Measurements from ENCODE around the gene ALPK1. TPM values are rescaled to one million over a fixed set of nuclear protein-coding genes. Genes with fewer than 3 reads are reported as not detected.

Gene ALPK1
- total and polyA plus RNA-seq, 2 experiments from 2014 or later = 0.10 to 0.49 TPM

DNA sequence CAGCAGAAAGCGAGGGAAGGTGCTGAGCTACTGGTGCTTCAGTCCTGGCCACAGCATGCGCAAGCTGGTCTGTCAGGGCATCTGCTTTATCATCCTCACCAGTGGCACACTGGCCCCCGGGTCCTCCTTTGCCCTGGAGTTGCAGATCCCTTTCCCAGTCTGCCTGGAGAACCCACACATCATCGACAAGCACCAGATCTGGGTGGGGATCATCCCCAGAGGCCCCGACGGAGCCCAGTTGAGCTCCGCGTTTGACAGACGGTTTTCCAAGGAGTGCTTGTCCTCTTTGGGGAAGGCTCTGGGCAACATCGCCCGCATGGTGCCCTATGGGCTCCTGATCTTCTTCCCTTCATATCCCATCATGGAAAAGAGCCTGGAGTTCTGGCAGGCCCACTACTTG, 60.3 kb downstream of the ALPK1 start:
- H3K36me3 Mint-ChIP-seq (ENCODE audit: low read depth) = peaks cover 9% of the 10 kb centered on the region
- no peak for ATAC-seq

More for the DNA sequence above, 60.3 kb downstream of the ALPK1 start:
- Histone ChIP-seq H2AFZ (no peak overlapping the region), H3K4me1 (ENCODE audit: insufficient read depth) (peaks cover 11% of the 10 kb centered on the region), H3K9me2 (ENCODE audit: insufficient read depth) (0 out of 2 replicates have a peak, but pooled peaks cover 6% of the 10 kb centered on the region), H3K27me3 (ENCODE audit: insufficient read depth) (no peaks in the 10 kb centered on the region), H3K4me3 (no peak overlapping the region), H3K79me2 (replicated peaks; ENCODE audit: insufficient read depth) (no peaks in the 10 kb centered on the region), H3K27ac (ENCODE audit: low read depth) (no peak overlapping the region), H4K20me1 (replicated peaks; ENCODE audit: insufficient read depth) (no peaks in the 10 kb centered on the region), H3F3A (replicated peaks; ENCODE audit: low read depth) (no peaks in the 10 kb centered on the region), H3K36me3 (ENCODE audit: insufficient read depth) (no peaks in the 10 kb centered on the region), H3K4me2 (no peak overlapping the region)
- Mint-ChIP-seq H3K27me3 (ENCODE audit: insufficient read depth, low read depth, poor library complexity) (peaks cover 19% of the 10 kb centered on the region), H3K4me1 (peaks cover 14% of the 10 kb centered on the region), H3K9me3 (peaks cover 23% of the 10 kb centered on the region), H3K27ac (no peak overlapping the region), H3K4me3 (no peak overlapping the region)
- TF ChIP-seq STAT1 (IDR thresholded peaks at IDR 0.05; ENCODE audit: unreplicated experiment) = no peak
- no peak for TF ChIP-seq ZNF114 (CRISPR knock-in tag; IDR thresholded peaks at IDR 0.05)
- TF ChIP-seq EZH2phosphoT487 (IDR thresholded peaks at IDR 0.05; ENCODE audit: unreplicated experiment) = no peak
- no peak for TF ChIP-seq ZNF331 (CRISPR knock-in tag; IDR thresholded peaks at IDR 0.05; ENCODE audit: low read depth)
- TF ChIP-seq, protein P1, sequence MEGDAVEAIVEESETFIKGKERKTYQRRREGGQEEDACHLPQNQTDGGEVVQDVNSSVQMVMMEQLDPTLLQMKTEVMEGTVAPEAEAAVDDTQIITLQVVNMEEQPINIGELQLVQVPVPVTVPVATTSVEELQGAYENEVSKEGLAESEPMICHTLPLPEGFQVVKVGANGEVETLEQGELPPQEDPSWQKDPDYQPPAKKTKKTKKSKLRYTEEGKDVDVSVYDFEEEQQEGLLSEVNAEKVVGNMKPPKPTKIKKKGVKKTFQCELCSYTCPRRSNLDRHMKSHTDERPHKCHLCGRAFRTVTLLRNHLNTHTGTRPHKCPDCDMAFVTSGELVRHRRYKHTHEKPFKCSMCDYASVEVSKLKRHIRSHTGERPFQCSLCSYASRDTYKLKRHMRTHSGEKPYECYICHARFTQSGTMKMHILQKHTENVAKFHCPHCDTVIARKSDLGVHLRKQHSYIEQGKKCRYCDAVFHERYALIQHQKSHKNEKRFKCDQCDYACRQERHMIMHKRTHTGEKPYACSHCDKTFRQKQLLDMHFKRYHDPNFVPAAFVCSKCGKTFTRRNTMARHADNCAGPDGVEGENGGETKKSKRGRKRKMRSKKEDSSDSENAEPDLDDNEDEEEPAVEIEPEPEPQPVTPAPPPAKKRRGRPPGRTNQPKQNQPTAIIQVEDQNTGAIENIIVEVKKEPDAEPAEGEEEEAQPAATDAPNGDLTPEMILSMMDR (conservative IDR thresholded peaks at IDR 0.05; ENCODE audit: low read depth in 2 of 2) = no peak
- no peak for TF ChIP-seq NANOG (IDR thresholded peaks at IDR 0.05; ENCODE audit: borderline replicate concordance)
- no peak for TF ChIP-seq CREB1 (CRISPR knock-in tag; IDR thresholded peaks at IDR 0.05; ENCODE audit: low read depth)
- TF ChIP-seq, protein P2, sequence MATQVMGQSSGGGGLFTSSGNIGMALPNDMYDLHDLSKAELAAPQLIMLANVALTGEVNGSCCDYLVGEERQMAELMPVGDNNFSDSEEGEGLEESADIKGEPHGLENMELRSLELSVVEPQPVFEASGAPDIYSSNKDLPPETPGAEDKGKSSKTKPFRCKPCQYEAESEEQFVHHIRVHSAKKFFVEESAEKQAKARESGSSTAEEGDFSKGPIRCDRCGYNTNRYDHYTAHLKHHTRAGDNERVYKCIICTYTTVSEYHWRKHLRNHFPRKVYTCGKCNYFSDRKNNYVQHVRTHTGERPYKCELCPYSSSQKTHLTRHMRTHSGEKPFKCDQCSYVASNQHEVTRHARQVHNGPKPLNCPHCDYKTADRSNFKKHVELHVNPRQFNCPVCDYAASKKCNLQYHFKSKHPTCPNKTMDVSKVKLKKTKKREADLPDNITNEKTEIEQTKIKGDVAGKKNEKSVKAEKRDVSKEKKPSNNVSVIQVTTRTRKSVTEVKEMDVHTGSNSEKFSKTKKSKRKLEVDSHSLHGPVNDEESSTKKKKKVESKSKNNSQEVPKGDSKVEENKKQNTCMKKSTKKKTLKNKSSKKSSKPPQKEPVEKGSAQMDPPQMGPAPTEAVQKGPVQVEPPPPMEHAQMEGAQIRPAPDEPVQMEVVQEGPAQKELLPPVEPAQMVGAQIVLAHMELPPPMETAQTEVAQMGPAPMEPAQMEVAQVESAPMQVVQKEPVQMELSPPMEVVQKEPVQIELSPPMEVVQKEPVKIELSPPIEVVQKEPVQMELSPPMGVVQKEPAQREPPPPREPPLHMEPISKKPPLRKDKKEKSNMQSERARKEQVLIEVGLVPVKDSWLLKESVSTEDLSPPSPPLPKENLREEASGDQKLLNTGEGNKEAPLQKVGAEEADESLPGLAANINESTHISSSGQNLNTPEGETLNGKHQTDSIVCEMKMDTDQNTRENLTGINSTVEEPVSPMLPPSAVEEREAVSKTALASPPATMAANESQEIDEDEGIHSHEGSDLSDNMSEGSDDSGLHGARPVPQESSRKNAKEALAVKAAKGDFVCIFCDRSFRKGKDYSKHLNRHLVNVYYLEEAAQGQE (IDR thresholded peaks at IDR 0.05; ENCODE audit: unreplicated experiment) = no peak
- TF ChIP-seq JUNB (IDR thresholded peaks at IDR 0.05; ENCODE audit: unreplicated experiment) = no peak
- no peak for TF ChIP-seq POLR2AphosphoS5 (IDR thresholded peaks at IDR 0.05; ENCODE audit: low read depth)
- no peak for TF ChIP-seq EZH2 (IDR thresholded peaks at IDR 0.05; ENCODE audit: low read depth, unreplicated experiment)
- TF ChIP-seq, protein P3, sequence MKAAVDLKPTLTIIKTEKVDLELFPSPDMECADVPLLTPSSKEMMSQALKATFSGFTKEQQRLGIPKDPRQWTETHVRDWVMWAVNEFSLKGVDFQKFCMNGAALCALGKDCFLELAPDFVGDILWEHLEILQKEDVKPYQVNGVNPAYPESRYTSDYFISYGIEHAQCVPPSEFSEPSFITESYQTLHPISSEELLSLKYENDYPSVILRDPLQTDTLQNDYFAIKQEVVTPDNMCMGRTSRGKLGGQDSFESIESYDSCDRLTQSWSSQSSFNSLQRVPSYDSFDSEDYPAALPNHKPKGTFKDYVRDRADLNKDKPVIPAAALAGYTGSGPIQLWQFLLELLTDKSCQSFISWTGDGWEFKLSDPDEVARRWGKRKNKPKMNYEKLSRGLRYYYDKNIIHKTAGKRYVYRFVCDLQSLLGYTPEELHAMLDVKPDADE (IDR thresholded peaks at IDR 0.05) = no peak
- TF ChIP-seq, protein P4, sequence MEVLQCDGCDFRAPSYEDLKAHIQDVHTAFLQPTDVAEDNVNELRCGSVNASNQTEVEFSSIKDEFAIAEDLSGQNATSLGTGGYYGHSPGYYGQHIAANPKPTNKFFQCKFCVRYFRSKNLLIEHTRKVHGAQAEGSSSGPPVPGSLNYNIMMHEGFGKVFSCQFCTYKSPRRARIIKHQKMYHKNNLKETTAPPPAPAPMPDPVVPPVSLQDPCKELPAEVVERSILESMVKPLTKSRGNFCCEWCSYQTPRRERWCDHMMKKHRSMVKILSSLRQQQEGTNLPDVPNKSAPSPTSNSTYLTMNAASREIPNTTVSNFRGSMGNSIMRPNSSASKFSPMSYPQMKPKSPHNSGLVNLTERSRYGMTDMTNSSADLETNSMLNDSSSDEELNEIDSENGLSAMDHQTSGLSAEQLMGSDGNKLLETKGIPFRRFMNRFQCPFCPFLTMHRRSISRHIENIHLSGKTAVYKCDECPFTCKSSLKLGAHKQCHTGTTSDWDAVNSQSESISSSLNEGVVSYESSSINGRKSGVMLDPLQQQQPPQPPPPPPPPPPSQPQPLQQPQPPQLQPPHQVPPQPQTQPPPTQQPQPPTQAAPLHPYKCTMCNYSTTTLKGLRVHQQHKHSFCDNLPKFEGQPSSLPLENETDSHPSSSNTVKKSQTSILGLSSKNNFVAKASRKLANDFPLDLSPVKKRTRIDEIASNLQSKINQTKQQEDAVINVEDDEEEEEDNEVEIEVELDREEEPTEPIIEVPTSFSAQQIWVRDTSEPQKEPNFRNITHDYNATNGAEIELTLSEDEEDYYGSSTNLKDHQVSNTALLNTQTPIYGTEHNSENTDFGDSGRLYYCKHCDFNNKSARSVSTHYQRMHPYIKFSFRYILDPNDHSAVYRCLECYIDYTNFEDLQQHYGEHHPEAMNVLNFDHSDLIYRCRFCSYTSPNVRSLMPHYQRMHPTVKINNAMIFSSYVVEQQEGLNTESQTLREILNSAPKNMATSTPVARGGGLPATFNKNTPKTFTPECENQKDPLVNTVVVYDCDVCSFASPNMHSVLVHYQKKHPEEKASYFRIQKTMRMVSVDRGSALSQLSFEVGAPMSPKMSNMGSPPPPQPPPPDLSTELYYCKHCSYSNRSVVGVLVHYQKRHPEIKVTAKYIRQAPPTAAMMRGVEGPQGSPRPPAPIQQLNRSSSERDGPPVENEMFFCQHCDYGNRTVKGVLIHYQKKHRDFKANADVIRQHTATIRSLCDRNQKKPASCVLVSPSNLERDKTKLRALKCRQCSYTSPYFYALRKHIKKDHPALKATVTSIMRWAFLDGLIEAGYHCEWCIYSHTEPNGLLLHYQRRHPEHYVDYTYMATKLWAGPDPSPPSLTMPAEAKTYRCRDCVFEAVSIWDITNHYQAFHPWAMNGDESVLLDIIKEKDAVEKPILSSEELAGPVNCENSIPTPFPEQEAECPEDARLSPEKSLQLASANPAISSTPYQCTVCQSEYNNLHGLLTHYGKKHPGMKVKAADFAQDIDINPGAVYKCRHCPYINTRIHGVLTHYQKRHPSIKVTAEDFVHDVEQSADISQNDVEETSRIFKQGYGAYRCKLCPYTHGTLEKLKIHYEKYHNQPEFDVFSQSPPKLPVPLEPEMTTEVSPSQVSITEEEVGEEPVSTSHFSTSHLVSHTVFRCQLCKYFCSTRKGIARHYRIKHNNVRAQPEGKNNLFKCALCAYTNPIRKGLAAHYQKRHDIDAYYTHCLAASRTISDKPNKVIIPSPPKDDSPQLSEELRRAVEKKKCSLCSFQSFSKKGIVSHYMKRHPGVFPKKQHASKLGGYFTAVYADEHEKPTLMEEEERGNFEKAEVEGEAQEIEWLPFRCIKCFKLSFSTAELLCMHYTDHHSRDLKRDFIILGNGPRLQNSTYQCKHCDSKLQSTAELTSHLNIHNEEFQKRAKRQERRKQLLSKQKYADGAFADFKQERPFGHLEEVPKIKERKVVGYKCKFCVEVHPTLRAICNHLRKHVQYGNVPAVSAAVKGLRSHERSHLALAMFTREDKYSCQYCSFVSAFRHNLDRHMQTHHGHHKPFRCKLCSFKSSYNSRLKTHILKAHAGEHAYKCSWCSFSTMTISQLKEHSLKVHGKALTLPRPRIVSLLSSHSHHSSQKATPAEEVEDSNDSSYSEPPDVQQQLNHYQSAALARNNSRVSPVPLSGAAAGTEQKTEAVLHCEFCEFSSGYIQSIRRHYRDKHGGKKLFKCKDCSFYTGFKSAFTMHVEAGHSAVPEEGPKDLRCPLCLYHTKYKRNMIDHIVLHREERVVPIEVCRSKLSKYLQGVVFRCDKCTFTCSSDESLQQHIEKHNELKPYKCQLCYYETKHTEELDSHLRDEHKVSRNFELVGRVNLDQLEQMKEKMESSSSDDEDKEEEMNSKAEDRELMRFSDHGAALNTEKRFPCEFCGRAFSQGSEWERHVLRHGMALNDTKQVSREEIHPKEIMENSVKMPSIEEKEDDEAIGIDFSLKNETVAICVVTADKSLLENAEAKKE (CRISPR knock-in tag; IDR thresholded peaks at IDR 0.05) = no peak
- no peak for DNase-seq (ENCODE audit: low spot score)

Measured in GM23338 (cell line).